Left hindlimb (tissue), 1 donor: ENCODE measurements around the gene ZNF585A.
"Not testable (repeated sequence)": the region's sequence is repeated elsewhere in the genome, so short reads cannot be mapped to it uniquely, and the experiment has no call there.

Experiments used
- DNase-seq: peaks from one replicate; pipeline ENCODE4 v3.0.0-alpha.2; 2018

ZNF585A gene

DNA sequence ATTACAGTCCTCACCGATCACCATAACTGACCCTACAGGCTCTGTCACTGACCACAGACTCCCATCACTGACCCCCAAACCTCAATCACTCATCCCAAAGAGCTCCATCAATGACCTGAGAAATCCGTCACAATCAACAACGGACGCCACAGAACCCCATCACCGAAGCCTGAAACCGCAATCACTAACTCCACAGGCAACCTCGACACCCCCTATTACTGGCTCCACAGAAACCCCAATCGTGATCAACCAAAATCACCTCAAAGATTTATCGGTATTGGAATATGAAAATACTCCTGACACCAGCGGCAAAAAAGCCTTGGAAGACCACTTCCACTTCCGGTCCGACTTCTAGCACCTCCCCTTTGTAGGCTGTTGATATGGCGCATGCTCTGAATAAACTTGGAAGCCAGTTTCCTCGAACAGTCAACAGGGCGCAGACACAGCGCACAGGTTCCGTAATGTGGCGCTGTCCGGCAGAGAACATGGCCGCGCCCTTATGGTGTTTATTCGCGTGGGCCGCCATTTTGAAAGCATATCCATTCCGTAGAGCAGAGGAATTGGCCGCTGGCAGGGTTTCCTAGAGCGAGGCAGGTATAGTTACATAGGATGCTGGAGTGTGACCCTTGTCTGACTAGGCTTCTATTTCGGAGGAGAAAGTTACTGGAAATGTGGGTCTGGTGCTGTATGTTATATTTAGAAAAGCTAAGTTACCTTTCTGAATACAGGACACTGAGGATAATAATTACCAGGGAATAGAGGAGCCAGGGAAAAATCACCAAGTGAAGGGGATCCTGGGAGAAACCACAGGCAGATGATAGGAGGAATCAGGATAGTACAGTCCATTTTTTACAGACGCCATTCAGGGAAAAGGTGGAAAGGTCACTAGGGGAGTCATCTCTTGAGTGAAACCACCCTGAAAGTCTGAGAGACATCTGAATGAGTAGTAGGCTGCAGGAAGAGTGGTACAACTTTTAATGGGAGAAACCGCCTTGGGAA, at the start of gene ZNF585A:
ZNF585A (minus strand) TSS at position 328 of the 999 bp plus-strand sequence. CDS start 2,785 bp downstream, outside the sequence.
- DNase-seq, result peak; percentile 94

DNA sequence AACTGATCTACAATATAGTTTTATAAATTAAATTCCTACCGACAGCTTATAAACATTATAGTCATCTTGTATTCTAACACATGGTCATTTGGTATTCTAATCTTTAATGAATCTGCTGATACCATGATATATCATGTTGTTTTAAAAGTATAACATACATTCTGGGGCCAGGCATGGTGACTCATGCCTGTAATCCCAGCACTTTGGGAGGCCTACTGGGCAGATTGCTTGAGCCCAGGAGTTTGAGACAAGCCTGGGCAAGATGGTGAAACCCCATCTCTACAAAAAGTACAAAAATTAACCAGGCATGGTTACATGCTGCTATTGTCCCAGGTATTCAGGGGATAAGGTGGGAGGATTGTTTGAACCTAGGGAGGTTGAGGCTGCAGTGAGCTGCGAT, 48.6 kb upstream of the ZNF585A start:
- DNase-seq, result no peak

DNA sequence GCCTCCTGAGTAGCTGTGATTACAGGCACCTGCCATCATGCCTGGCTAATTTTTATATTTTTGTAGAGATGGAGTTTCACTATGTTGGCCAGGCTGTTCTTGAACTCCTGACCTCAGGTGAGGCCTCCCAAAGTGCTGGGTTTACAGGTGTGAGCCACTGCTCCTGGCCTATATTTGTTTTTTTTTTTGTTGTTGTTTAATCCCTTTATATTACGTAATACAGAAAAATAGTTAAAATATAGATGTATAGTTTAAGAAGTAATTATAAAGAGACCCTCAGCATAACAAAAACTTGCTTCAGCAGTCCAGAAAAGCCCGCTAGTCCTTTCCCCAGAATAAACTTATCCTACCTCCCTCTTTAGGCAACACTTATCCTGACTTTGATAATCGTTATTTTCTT, 47.9 kb upstream of the ZNF585A start:
- DNase-seq, result no peak

DNA sequence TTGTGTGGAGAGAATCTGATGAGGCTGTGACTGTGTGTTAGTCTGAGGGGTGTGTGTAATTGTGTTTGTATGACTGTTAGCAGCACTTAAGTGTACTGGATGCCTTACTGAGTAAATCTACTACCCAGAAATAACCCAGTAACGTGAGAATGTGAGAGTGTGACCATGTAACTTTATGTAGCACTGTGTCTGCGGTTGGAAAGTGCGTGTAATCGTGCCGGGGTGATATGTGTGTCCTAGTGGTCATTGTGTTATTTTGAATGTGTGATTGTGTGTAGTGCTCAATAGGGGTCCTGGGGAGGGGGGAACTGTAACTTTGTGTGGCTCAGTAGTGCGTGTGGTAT, 46.1 kb upstream of the ZNF585A start:
- DNase-seq, result no peak

DNA sequence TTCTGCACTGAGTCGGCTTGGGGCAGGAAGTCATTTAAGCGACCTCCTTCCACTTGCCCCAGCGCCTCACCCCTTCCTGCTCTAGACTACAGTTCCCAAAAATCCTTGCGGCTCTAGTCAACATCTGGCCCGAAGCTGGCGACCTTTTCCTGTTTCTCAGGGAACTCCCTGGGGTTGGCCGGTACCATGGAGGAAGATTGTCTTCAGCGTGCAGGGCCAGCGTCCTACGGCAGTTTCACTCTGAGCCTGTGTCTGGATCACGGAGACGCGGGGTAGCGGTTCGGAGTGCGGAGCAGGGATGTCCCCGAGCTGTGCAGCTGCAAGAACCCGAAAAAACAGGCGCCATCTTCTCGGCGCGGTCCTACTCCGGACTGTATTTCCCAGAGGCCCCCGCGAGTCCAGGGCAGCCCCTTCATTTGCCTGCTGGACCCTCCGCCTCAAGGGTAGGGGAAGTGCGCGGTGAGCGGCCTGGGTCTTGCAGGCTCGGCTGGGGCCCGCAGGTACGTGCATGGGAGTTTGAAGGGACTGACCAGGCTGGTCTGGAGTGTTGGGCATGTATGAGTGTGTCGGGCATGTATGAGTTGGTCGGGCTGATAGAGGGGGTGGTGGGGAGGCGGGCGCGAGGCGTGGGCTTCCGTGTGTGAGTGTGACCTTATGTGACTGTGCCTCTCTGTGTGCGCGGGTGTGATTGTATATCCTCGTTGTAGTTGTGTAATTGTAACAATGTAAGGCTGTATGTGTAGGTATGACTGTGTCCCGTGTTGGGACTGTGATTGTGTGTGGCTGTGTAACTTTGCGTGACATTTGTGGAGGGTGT, 45.5 kb upstream of the ZNF585A start, which contains the start of gene ZNF383:
ZNF383 (plus strand) TSS at position 440 of the 817 bp plus-strand sequence. CDS start 12,240 bp downstream, outside the sequence.
- DNase-seq, result peak; percentile 95

DNA sequence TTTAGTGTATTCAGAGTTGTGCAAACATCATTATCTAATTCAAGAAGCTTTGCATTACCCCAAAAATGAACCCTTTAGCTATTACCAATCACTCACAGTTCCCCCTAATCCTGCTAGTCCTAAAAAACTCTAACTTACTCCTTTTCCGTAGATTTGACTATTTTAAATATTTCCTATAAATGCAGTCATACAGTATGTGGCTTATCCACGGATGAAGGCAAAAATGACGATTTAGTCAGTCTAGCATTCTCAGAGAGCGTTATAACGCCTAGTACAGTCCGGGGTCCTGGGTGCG, 44.9 kb upstream of the ZNF585A start:
- no peak for DNase-seq

DNA sequence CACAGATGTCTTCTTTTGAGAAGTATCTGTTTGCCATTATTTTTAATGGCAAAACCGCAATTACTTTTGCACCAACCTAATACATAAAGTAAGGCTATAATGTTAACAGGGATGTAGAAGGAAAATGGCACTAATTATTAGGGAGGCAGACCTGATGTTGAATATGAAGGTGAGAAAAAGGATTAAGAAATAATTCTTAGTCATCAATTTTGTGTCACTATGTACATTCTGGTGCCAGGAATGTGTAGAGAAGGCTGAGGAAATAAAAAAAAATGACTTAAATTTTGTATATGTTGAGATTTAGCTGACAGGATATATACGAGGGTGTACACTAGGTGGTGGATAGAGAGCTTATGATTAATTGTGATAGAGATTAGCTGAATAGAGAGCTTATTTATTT, 25.3 kb upstream of the ZNF585A start:
- no peak for DNase-seq

DNA sequence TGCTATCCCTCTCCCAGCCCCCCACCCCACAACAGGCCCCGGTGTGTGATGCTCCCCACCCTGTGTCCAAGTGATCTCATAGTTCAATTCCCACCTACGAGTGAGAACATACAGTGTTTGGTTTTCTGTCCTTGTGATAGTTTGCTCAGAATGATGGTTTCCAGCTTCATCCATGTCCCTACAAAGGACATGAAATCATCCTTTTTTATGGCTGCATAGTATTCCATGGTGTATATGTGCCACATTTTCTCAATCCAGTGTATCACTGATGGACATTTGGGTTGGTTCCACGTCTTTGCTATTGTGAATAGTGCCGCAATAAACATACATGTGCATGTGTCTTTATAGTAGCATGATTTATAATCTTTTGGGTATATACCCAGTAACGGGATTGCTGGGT, 24.6 kb upstream of the ZNF585A start:
- not testable (repeated sequence) for DNase-seq

DNA sequence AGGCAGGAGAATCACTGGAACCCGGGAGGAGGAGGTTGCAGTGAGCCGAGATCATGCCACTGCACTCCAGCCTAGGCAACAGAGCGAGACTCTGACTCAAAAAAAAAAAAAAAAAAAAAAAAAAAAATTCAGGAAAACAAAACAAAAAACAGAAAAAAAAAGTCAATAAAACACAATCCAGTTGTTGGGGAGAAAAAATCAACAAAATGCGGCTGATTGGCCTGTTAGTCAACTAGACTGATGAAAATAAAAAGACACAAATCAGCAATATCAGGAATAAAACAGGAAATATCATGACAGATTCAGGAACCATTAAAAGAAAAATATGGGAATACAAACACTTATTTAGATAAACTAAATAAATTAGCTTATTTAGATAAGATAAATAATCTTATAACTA, 22.8 kb upstream of the ZNF585A start:
- not testable (repeated sequence) for DNase-seq

DNA sequence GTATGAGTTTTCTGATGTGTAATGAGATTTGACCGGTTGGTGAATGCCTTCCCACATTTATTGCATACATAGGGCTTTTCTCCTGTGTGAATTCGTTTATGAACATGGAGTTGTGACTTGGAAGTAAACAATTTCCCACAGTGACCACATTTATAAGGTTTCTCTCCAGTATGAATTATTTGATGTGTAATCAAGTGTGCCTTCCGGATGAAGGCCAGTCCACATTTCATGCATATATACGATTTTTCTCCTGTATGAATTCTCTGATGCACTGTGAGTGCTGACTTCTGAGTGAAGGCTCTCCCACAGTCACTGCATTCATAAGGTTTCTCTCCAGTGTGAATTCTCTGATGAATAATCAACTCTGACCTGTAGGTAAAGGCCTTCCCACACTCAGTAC, 13.6 kb upstream of the ZNF585A start:
- not testable (repeated sequence) for DNase-seq

DNA sequence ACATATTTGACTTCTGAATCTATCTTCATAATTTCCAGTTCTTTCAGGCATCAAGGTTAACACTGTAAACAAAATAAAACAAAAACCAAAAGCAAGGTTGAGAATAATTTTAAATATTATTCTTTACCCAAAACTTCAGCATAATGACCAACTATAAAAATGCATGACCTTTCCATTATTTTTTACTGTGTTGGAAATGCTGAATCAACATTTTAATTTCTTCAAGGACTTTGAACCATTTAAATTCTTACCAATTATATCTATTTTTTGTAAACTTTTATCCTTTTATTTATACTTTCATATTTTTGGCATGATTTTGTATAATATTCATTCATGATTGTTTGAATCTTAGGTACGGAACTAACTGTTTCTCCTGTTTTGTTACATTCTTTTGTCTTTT, 6.9 kb downstream of the ZNF585A start:
- no peak for DNase-seq

DNA sequence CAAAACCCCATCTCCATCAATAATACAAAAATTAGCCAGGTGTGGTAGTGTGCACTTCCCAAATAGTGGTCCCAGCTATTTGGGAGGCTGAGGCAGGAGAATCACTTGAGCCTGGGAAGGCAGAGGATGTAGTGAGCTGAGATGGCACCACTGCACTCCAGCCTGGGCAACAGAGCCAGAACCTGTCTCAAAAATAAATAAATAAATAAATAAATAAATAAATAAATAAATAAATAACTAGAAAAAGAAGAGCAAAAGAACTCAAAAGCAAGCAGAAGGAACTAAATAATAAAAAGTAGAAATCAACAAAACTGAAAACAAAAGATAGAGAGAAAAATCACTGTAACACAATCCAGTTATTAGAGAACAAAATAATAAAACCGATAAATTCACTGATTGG, 12.3 kb downstream of the ZNF585A start:
- no peak for DNase-seq

DNA sequence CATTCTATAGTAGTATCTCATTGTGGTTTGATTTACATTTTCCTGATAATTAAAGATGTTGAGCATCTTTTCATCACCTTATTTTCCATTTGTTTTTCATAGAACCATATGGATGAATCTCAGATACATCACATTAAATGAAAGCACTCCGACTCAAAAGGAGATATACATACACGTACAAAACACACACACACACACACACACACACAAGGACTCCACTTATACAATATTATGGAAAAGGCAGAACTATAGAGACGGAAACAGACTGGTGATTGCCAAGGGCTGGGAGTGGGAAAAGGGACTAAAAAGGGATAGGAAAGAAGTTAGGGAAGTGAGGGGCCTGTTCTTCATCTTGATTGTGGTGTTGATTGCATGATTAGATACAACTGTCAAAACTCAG, 24.3 kb downstream of the ZNF585A start:
- no peak for DNase-seq

DNA sequence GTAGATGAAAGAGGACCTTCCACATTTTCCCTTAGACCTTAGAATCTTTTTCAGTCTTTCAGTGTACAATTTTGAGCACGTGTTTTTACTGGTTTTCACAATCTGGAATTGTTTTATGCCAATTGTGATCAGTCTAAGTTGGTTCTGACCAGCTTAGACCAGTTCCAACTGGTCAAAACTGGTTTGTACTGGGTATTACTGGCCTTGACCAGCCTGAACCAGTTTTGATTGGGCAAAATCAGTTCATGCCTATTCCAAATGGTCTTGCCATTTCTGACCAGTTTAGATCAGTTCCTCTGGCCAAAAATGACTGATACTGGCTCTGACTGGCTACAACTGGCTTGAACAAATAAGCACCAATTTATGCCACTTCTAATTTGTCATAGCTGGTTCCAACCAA, 36.4 kb downstream of the ZNF585A start:
- DNase-seq, result no peak

DNA sequence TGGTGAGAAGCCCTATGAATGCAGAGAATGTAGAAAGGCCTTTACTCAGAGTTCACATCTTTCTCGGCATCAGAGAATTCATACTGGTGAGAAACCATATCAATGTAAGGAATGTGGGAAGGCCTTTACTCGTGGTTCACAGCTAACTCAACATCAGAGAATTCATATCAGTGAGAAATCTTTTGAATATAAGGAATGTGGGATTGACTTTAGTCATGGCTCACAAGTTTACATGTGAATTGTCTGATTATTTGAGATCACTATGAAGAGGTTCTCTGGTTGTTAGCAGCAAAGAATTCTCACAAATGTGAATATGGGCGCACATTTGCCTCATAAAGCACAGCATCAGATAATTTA, 43.7 kb downstream of the ZNF585A start:
- no peak for DNase-seq

DNA sequence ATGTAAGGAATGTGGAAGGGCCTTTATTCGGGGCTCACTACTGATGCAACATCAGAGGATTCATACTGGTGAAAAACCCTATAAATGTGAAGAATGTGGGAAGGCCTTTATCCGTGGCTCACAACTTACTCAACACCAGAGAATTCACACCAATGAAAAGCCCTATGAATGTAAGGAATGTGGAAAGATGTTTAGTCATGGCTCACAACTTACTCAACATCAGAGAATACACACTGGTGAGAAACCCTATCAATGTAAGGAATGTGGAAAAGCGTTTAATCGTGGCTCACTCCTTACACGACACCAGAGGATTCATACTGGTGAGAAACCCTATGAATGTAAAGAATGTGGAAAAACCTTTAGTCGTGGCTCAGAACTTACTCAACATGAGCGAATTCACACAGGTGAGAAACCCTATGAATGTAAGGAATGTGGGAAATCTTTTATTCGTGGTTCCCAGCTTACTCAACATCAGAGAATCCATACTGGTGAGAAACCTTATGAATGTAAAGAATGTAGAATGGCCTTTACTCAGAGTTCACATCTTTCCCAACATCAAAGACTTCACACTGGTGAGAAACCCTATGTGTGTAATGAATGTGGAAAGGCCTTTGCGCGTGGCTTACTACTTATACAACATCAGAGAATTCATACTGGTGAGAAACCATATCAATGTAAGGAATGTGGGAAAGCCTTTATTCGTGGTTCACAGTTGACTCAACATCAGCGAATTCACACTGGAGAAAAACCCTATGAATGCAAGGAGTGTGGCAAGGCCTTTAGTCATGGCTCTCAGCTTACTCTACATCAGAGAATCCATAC, 44.3 kb downstream of the ZNF585A start:
- no peak for DNase-seq

DNA sequence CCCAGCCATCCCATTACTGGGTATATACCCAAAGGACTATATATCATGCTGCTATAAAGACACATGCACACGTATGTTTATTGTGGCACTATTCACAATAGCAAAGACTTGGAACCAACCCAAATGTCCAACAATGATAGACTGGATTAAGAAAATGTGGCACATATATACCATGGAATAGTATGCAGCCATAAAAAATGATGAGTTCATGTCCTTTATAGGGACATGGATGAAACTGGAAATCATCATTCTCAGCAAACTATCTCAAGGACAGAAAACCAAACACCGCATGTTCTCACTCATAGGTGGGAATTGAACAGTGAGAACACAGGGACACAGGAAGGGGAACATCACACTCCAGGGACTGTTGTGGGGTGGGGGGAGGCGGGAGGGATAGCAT, 50.4 kb downstream of the ZNF585A start:
- DNase-seq, result not testable (repeated sequence)

DNA sequence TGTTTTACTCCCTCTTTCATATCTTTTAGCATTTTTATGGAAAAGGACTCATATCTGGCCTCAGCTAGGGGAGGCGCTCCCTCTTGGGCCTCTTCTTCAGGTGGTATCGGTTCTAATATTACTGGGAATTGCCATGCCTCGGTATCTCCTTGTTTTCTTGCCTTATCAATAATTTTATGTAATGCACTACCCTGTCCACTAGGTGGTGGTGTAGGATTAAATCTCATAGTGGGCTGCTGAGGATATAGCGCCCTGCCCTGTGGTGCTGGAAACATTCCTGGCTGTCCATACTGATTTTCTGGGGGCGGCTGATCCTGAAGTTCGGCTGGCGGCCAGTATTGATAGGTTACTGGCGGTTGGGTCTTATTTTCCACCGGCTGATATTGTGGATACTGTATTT, 58.5 kb downstream of the ZNF585A start:
- no peak for DNase-seq

DNA sequence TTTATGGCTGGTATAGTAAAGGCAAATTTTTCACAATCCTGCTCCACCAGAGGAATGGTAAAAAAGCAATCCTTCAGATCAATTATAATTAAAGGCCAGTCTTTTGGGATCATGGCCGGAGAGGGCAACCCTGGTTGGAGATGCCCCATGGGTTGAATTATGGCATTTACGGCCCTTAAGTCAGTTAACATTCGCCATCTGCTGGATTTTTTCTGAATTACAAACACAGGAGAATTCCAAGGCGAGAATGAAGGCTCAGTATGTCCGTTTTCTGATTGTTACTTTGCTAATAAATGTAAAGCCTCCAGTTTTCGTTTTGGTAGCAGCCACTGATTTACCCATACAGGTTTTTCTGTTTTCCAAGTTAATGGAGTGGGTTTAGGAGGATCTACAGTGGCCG, 60.7 kb downstream of the ZNF585A start:
- not testable (repeated sequence) for DNase-seq

DNA sequence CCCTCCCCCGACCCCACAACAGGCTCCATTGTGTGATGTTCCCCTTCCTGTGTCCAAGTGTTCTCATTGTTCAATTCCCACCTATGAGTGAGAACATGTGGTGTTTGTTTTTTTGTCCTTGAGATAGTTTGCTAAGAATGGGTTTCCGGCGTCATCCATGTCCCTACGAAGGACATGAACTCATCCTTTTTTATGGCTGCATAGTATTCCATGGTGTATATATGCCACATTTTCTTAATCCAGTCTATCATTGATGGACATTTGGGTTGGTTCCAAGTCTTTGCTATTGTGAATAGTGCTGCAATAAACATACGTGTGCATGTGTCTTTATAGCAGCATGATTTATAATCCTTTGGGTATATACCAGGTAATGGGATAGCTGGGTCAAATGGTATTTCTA, 68.4 kb downstream of the ZNF585A start:
- DNase-seq, result not testable (repeated sequence)

DNA sequence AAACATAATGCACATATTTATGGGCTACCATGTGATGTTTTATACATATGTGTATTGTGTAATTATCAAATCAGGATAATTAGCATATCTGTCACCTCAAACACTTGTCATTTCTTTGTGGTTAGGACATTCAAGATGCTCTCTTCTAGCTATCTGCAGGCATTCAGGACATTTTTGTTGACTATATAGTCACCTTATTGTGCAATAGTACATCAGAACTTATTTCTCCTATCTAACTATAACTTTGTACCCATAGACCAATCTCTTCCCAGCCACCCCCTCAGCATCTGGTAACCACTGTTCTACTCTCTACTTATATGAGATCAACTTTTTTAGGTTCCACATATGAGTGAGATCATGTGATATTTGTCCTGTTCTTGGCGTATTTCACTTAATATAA, 73.9 kb downstream of the ZNF585A start:
- no peak for DNase-seq

DNA sequence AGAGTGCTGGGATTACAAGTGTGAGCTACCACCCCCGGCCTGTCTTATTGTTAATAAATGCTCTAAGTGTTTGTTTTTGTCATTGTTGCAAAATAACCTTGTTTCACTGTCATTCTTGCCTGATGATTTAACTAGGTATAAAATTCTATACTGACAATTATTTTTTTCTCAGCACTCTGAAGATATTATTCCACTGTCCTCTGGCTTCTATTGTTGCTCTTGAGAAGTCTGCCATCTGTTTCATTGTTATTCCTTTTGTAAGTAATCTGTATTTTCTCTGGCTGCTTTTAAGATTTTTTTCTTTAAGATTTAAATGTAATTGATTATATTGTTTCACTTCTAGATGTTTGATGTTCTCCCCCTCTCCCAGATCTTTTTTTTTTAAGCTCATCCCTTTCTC, 76.6 kb downstream of the ZNF585A start:
- DNase-seq, result no peak
